H1 (cell line): Measurements from ENCODE around the gene S100A14.
"Not testable (repeated sequence)": the region's sequence is repeated elsewhere in the genome, so short reads cannot be mapped to it uniquely, and the experiment has no call there.

ENCODE experiments used
- ASH2L ChIP-seq: fragments of 200-600, 300-600 bp; sonication (generic); IDR thresholded peaks from one replicate; pipeline ENCODE4 v1.7.1; 2017; ENCODE audit warnings: low read length
- BACH1 ChIP-seq: IDR thresholded peaks from 2 replicates; pipeline ENCODE4 v1.6.1; 2012; ENCODE audit warnings: low read length, improper control_type of control experiment
- CREB1 ChIP-seq: IDR thresholded peaks from 2 replicates; pipeline ENCODE4 v1.6.1; 2012; ENCODE audit warnings: inconsistent platforms
- POLR2A ChIP-seq, 2 experiments: IDR thresholded peaks; 1 replicate in 1 of 2; 2 replicates in 1 of 2; pipeline ENCODE4 v1.6.1; 2011; ENCODE audit warnings: low read depth in 2 of 2, low read length in 2 of 2, mild to moderate bottlenecking in 2 of 2; ENCODE audit errors: control extremely low read depth in 1 of 2
- TF ChIP-seq, protein P1 (sequence below), 3 experiments: IDR thresholded peaks; 1 replicate in 2 of 3; 2 replicates in 1 of 3; pipeline versions ENCODE4 v1.5.1 to v1.6.1; 2011; ENCODE audit warnings: low read length in 3 of 3, mild to moderate bottlenecking in 3 of 3, inconsistent platforms in 2 of 3, low read depth in 1 of 3, moderate library complexity in 1 of 3; ENCODE audit not compliant: insufficient read depth in 1 of 3; ENCODE audit errors: control extremely low read depth in 1 of 3

DNA sequence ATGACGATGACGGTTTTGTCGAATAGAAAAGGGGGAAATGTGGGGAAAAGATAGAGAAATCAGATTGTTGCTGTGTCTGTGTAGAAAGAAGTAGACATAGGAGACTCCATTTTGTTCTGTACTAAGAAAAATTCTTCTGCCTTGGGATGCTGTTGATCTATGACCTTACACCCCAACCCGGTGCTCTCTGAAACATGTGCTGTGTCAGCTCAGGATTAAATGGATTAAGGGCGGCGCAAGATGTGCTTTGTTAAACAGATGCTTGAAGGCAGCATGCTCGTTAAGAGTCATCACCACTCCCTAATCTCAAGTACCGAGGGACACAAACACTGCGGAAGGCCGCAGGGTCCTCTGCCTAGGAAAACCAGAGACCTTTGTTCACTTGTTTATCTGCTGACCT lies 40.6 kb downstream of the S100A14 start:
- TF ChIP-seq, protein P1, sequence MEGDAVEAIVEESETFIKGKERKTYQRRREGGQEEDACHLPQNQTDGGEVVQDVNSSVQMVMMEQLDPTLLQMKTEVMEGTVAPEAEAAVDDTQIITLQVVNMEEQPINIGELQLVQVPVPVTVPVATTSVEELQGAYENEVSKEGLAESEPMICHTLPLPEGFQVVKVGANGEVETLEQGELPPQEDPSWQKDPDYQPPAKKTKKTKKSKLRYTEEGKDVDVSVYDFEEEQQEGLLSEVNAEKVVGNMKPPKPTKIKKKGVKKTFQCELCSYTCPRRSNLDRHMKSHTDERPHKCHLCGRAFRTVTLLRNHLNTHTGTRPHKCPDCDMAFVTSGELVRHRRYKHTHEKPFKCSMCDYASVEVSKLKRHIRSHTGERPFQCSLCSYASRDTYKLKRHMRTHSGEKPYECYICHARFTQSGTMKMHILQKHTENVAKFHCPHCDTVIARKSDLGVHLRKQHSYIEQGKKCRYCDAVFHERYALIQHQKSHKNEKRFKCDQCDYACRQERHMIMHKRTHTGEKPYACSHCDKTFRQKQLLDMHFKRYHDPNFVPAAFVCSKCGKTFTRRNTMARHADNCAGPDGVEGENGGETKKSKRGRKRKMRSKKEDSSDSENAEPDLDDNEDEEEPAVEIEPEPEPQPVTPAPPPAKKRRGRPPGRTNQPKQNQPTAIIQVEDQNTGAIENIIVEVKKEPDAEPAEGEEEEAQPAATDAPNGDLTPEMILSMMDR (IDR thresholded peaks at IDR 0.05; ENCODE audit: control extremely low read depth in 1 of 3, insufficient read depth in 1 of 3, low read depth in 1 of 3, low read length in 3 of 3) = not testable (repeated sequence)
- TF ChIP-seq ASH2L; CREB1; BACH1; POLR2A (IDR thresholded peaks at IDR 0.05; ENCODE audit: control extremely low read depth in 1 of 2, low read depth in 2 of 2, low read length in 2 of 2): not testable (repeated sequence)
